ENCODE data around the gene MRPL46. TPM values are rescaled to one million over a fixed set of nuclear protein-coding genes. Genes with fewer than 3 reads are reported as not detected.
"Not testable (repeated sequence)": the region's sequence is repeated elsewhere in the genome, so short reads cannot be mapped to it uniquely, and the experiment has no call there.

The MRPL46 gene
- total RNA-seq, 1 donor from 2014 or later: 17.8 TPM

DNA sequence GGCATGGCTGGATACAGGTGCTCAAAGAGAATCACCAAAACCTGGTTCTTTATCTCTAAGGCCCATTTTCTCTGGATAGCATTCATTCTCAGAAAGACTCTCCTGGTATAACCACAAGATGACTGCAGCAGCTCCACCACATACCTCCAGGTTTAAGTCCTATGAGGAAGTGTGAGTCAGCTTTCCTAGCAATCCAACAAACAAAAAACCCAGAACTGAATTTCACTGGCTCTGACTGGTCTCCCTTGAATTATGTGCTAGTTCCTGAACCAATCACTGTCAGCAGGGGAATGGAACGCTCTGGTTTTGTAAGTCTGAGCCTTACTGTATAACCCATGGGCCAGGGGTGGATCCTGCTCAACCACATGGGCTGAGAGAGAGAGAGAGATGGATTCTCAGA, 27.2 kb downstream of the MRPL46 start:
- H3K79me2 ChIP-seq (ENCODE audit: low read depth): no peaks in the 10 kb centered on the region
- no peak overlapping the region for H3K9ac ChIP-seq
- Mint-ChIP-seq H3K9me3 (peaks cover 5% of the 10 kb centered on the region), H3K27me3 (ENCODE audit: insufficient read depth, low read depth) (peaks cover 8% of the 10 kb centered on the region), H3K27ac (no peak overlapping the region), H3K36me3 (no peaks in the 10 kb centered on the region), H3K4me1 (peaks cover 16% of the 10 kb centered on the region), H3K4me3 (no peak overlapping the region)
- H3K36me3 ChIP-seq: no peaks in the 10 kb centered on the region
- no peaks in the 10 kb centered on the region for H3F3A ChIP-seq (ENCODE audit: low read depth)
- H3K27me3 ChIP-seq: peaks cover 6% of the 10 kb centered on the region
- no peak for DNase-seq (ENCODE audit: low spot score)
- H3K27ac ChIP-seq: no peak overlapping the region
- no peak for TF ChIP-seq EZH2phosphoT487 (IDR thresholded peaks at IDR 0.05)
- TF ChIP-seq EZH2 (IDR thresholded peaks at IDR 0.05): no peak
- TF ChIP-seq, protein P1, sequence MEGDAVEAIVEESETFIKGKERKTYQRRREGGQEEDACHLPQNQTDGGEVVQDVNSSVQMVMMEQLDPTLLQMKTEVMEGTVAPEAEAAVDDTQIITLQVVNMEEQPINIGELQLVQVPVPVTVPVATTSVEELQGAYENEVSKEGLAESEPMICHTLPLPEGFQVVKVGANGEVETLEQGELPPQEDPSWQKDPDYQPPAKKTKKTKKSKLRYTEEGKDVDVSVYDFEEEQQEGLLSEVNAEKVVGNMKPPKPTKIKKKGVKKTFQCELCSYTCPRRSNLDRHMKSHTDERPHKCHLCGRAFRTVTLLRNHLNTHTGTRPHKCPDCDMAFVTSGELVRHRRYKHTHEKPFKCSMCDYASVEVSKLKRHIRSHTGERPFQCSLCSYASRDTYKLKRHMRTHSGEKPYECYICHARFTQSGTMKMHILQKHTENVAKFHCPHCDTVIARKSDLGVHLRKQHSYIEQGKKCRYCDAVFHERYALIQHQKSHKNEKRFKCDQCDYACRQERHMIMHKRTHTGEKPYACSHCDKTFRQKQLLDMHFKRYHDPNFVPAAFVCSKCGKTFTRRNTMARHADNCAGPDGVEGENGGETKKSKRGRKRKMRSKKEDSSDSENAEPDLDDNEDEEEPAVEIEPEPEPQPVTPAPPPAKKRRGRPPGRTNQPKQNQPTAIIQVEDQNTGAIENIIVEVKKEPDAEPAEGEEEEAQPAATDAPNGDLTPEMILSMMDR (IDR thresholded peaks at IDR 0.05): no peak
- H3K4me3 ChIP-seq: no peak overlapping the region
- H3K4me2 ChIP-seq: no peak overlapping the region
- peaks cover 9% of the 10 kb centered on the region for H3K4me1 ChIP-seq
- H3K9me3 ChIP-seq (ENCODE audit: low read depth): peaks cover 14% of the 10 kb centered on the region
- no peaks in the 10 kb centered on the region for H4K20me1 ChIP-seq (ENCODE audit: low read depth)
- no peak overlapping the region for H2AFZ ChIP-seq (replicated peaks)

GRCh38 chr15:88438181-88438580, 29.0 kb downstream of the MRPL46 start:
- Histone ChIP-seq H3K4me3 (no peak overlapping the region), H3K9ac (no peak overlapping the region), H3F3A (ENCODE audit: low read depth) (no peaks in the 10 kb centered on the region), H2AFZ (replicated peaks) (no peak overlapping the region), H3K27me3 (peaks cover 6% of the 10 kb centered on the region), H3K4me1 (peaks cover 9% of the 10 kb centered on the region), H3K79me2 (ENCODE audit: low read depth) (no peaks in the 10 kb centered on the region), H4K20me1 (ENCODE audit: low read depth) (no peaks in the 10 kb centered on the region), H3K9me3 (ENCODE audit: low read depth) (no peaks in the 10 kb centered on the region), H3K27ac (no peak overlapping the region), H3K36me3 (no peaks in the 10 kb centered on the region), H3K4me2 (no peak overlapping the region)
- Mint-ChIP-seq H3K27ac (no peak overlapping the region), H3K4me1 (peaks cover 16% of the 10 kb centered on the region), H3K27me3 (ENCODE audit: insufficient read depth, low read depth) (peaks cover 8% of the 10 kb centered on the region), H3K9me3 (peaks cover 3% of the 10 kb centered on the region), H3K36me3 (no peaks in the 10 kb centered on the region), H3K4me3 (no peak overlapping the region)
- no peak for DNase-seq (ENCODE audit: low spot score)
- no peak for TF ChIP-seq EZH2 (IDR thresholded peaks at IDR 0.05)
- TF ChIP-seq EZH2phosphoT487 (IDR thresholded peaks at IDR 0.05): no peak

GRCh38 chr15:88434106-88434505, 33.1 kb downstream of the MRPL46 start:
- not testable (repeated sequence) for H3F3A ChIP-seq (ENCODE audit: low read depth); DNase-seq (ENCODE audit: low spot score); H4K20me1 ChIP-seq (ENCODE audit: low read depth); H3K4me3 ChIP-seq; H3K9me3 Mint-ChIP-seq; H3K9ac ChIP-seq; H3K27ac Mint-ChIP-seq; H3K36me3 ChIP-seq; H3K27ac ChIP-seq; H3K4me1 ChIP-seq; H3K4me2 ChIP-seq; H3K79me2 ChIP-seq (ENCODE audit: low read depth); H2AFZ ChIP-seq (replicated peaks); H3K27me3 ChIP-seq; H3K36me3 Mint-ChIP-seq; H3K9me3 ChIP-seq (ENCODE audit: low read depth); H3K4me3 Mint-ChIP-seq
- Mint-ChIP-seq H3K4me1 (peaks cover 16% of the 10 kb centered on the region), H3K27me3 (ENCODE audit: insufficient read depth, low read depth) (peaks cover 11% of the 10 kb centered on the region)

- Histone ChIP-seq H3K4me3 (no peak overlapping the region), H2AFZ (replicated peaks) (no peak overlapping the region), H3K79me2 (ENCODE audit: low read depth) (no peaks in the 10 kb centered on the region), H3K4me1 (peaks cover 9% of the 10 kb centered on the region), H3F3A (ENCODE audit: low read depth) (no peaks in the 10 kb centered on the region), H3K27ac (no peak overlapping the region), H4K20me1 (ENCODE audit: low read depth) (no peaks in the 10 kb centered on the region), H3K4me2 (no peak overlapping the region), H3K27me3 (no peaks in the 10 kb centered on the region), H3K9me3 (ENCODE audit: low read depth) (no peaks in the 10 kb centered on the region), H3K9ac (no peak overlapping the region), H3K36me3 (no peaks in the 10 kb centered on the region)
- Mint-ChIP-seq H3K36me3 (no peaks in the 10 kb centered on the region), H3K4me1 (peaks cover 16% of the 10 kb centered on the region), H3K27ac (no peak overlapping the region), H3K9me3 (no peaks in the 10 kb centered on the region), H3K4me3 (no peak overlapping the region), H3K27me3 (ENCODE audit: insufficient read depth, low read depth) (peaks cover 11% of the 10 kb centered on the region)
- TF ChIP-seq EZH2phosphoT487 (IDR thresholded peaks at IDR 0.05) (no peak), EZH2 (IDR thresholded peaks at IDR 0.05) (no peak)
- TF ChIP-seq, protein P1 (IDR thresholded peaks at IDR 0.05): no peak
- DNase-seq (ENCODE audit: low spot score): no peak
Observed at GRCh38 chr15:88433046-88433685, 34.0 kb downstream of the MRPL46 start.
